ENCODE data around the gene C22orf31.

Gene C22orf31

GRCh38 chr22:29069463-29069862 lies 7.8 kb upstream of the C22orf31 start:
- DNase-seq (ENCODE audit: low read depth), result no peak
- no peak for TF ChIP-seq CTCF (IDR thresholded peaks at IDR 0.05; ENCODE audit: low read depth, low read length, missing control alignments)
- no peak overlapping the region for H3K4me3 ChIP-seq (ENCODE audit: low read depth, low read length)

- no peak overlapping the region for H3K4me3 ChIP-seq (ENCODE audit: low read depth, low read length)
- no peak for DNase-seq (ENCODE audit: low read depth)
- no peak for TF ChIP-seq CTCF (IDR thresholded peaks at IDR 0.05; ENCODE audit: low read depth, low read length, missing control alignments)
Observed at GRCh38 chr22:29065468-29066190, 4.0 kb upstream of the C22orf31 start.

GRCh38 chr22:29062286-29062821 lies 723 bp upstream of the C22orf31 start:
- no peak for TF ChIP-seq CTCF (IDR thresholded peaks at IDR 0.05; ENCODE audit: low read depth, low read length, missing control alignments)
- no peak overlapping the region for H3K4me3 ChIP-seq (ENCODE audit: low read depth, low read length)
- no peak for DNase-seq (ENCODE audit: low read depth)

- DNase-seq (ENCODE audit: low read depth), result no peak
- no peak for TF ChIP-seq CTCF (IDR thresholded peaks at IDR 0.05; ENCODE audit: low read depth, low read length, missing control alignments)
Observed at GRCh38 chr22:29060931-29061330, 700 bp downstream of the C22orf31 start.

GRCh38 chr22:29060251-29060869 lies 1.3 kb downstream of the C22orf31 start:
- no peak for DNase-seq (ENCODE audit: low read depth)
- no peak for TF ChIP-seq CTCF (IDR thresholded peaks at IDR 0.05; ENCODE audit: low read depth, low read length, missing control alignments)
- no peak overlapping the region for H3K4me3 ChIP-seq (ENCODE audit: low read depth, low read length)

More at GRCh38 chr22:29060931-29061330, 700 bp downstream of the C22orf31 start:
- no peak overlapping the region for H3K4me3 ChIP-seq (ENCODE audit: low read depth, low read length)

- no peak for TF ChIP-seq CTCF (IDR thresholded peaks at IDR 0.05; ENCODE audit: low read depth, low read length, missing control alignments)
- H3K4me3 ChIP-seq (ENCODE audit: low read depth, low read length), result no peak overlapping the region
- DNase-seq (ENCODE audit: low read depth), result no peak
Observed at GRCh38 chr22:29056472-29056871, 5.2 kb downstream of the C22orf31 start.

Measured in GM12864 (cell line).